Activated CD8-positive, alpha-beta memory T cell treated with anti-CD3 and anti-CD28 coated beads, Interleukin-2, amount 10 ng/mL, durations not matched to agents 7 days and 5 days (primary cell): ENCODE measurements around the gene DNM2. TPM values are rescaled to one million over a fixed set of nuclear protein-coding genes. Genes with fewer than 3 reads are reported as not detected.
"Not testable (repeated sequence)": the region's sequence is repeated elsewhere in the genome, so short reads cannot be mapped to it uniquely, and the experiment has no call there.

Experiments used
- ATAC-seq: fragments of 150-1000 bp; cut with Tn5 transposase; one replicate; pipeline ENCODE4 v1.10.0; 2021; ENCODE audit warnings: moderate library complexity
- CTCF ChIA-PET: fragments of 350-600 bp; sonication (Branson Sonifier 250); formaldehyde crosslinking; loops from one replicate; lab custom pipeline; 2021; ENCODE audit warnings: antibody characterized with exemption; lab: Charles Lee
- DNase-seq: peaks from one replicate; pipeline ENCODE4 v3.0.0-alpha.2; 2020
- H3K27ac Mint-ChIP-seq: one replicate; pipeline ENCODE4 v1.8.0; 2021; ENCODE audit warnings: mild to moderate bottlenecking, mixed read lengths
- H3K27me3 Mint-ChIP-seq: one replicate; pipeline ENCODE4 v1.8.0; 2021; ENCODE audit warnings: mixed read lengths
- H3K36me3 Mint-ChIP-seq: one replicate; pipeline ENCODE4 v1.8.0; 2021; ENCODE audit warnings: mild to moderate bottlenecking, mixed read lengths
- H3K4me1 Mint-ChIP-seq: one replicate; pipeline ENCODE4 v1.8.0; 2021; ENCODE audit warnings: mixed read lengths
- H3K4me3 Mint-ChIP-seq: one replicate; pipeline ENCODE4 v1.8.0; 2021; ENCODE audit warnings: mild to moderate bottlenecking, moderate library complexity, mixed read lengths
- H3K9me3 Mint-ChIP-seq: one replicate; pipeline ENCODE4 v1.8.0; 2022; ENCODE audit warnings: low read depth, mixed read lengths
- total RNA-seq, 2 experiments: library from RNA; stranded (reverse); gene quantifications; one replicate each; pipeline ENCODE4 v1.2.3, GENCODE V29; 2021

Gene DNM2
- total RNA-seq, 2 experiments from 2014 or later = 267 to 315 TPM

GRCh38 chr19:10736916-10737551, 19.2 kb downstream of the DNM2 start:
- H3K36me3 Mint-ChIP-seq = peaks cover 52% of the 10 kb centered on the region
- no peak for DNase-seq
- H3K9me3 Mint-ChIP-seq = peaks cover 2% of the 10 kb centered on the region
- H3K27ac Mint-ChIP-seq = peak overlapping the region; percentile 32
- CTCF ChIA-PET = interaction anchor here (1.2 kb wide), 1 partner anchor 20 kb away, joined by 8 read pairs; the partner anchor contains the start of gene DNM2
- no peaks in the 10 kb centered on the region for H3K27me3 Mint-ChIP-seq
- no peak for ATAC-seq
- H3K4me3 Mint-ChIP-seq = no peak overlapping the region
- H3K4me1 Mint-ChIP-seq = peaks cover 23% of the 10 kb centered on the region

- Mint-ChIP-seq H3K4me1 (peaks cover 26% of the 10 kb centered on the region), H3K4me3 (no peak overlapping the region), H3K9me3 (peaks cover 2% of the 10 kb centered on the region), H3K27ac (no peak overlapping the region), H3K27me3 (no peaks in the 10 kb centered on the region), H3K36me3 (peaks cover 55% of the 10 kb centered on the region)
- no peak for ATAC-seq
- CTCF ChIA-PET = no interaction called here
- DNase-seq = no peak
Observed at GRCh38 chr19:10737722-10738121, 19.8 kb downstream of the DNM2 start.

- Mint-ChIP-seq H3K27me3 (no peaks in the 10 kb centered on the region), H3K27ac (no peak overlapping the region), H3K4me3 (no peak overlapping the region), H3K9me3 (peaks cover 2% of the 10 kb centered on the region), H3K4me1 (peaks cover 37% of the 10 kb centered on the region), H3K36me3 (peaks cover 44% of the 10 kb centered on the region)
- DNase-seq (no peak), ATAC-seq (no peak)
- CTCF ChIA-PET = no interaction called here
Observed at GRCh38 chr19:10740798-10741197, 22.9 kb downstream of the DNM2 start.

DNA sequence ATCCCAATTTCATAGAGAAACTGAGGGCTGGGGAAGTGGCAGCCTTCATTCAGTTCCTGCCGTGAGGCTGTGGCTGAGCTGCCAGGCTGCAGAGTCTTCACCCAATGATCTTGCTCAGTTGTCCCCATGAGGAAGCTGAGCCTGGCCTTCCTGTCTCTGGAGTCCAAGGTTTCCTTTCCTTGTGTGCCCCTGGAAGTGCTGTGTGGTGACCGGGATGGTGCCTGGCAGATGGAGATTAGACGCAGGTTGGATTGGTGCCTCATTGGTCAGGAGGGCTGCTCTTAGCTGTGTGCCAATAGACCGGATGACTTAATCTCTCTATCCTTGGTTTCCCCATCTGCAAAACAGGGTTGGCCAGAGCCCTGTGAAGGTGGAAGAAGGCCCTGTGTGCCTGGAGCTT, 24.6 kb downstream of the DNM2 start:
- peaks cover 41% of the 10 kb centered on the region for H3K4me1 Mint-ChIP-seq

GRCh38 chr19:10744253-10744798, 26.4 kb downstream of the DNM2 start:
- H3K4me1 Mint-ChIP-seq = peaks cover 53% of the 10 kb centered on the region
- CTCF ChIA-PET = no interaction called here
- no peak for DNase-seq

More for the DNA sequence above, 24.6 kb downstream of the DNM2 start:
- Mint-ChIP-seq H3K9me3 (peaks cover 2% of the 10 kb centered on the region), H3K36me3 (peaks cover 30% of the 10 kb centered on the region), H3K27me3 (no peaks in the 10 kb centered on the region), H3K4me3 (no peak overlapping the region), H3K27ac (no peak overlapping the region)
- no peak for DNase-seq
- no peak for ATAC-seq
- CTCF ChIA-PET = interaction anchor here (0.8 to 1.6 kb wide), 3 partner anchors 9 to 119 kb away, joined by 3 to 5 read pairs (median 3); partner anchors contain the start of gene DNM2

GRCh38 chr19:10744801-10745293, 27.0 kb downstream of the DNM2 start:
- DNase-seq (no peak), ATAC-seq (no peak)
- no peak overlapping the region for H3K4me3 Mint-ChIP-seq
- peaks cover 18% of the 10 kb centered on the region for H3K36me3 Mint-ChIP-seq
- peaks cover 57% of the 10 kb centered on the region for H3K4me1 Mint-ChIP-seq
- CTCF ChIA-PET = no interaction called here
- H3K9me3 Mint-ChIP-seq = no peaks in the 10 kb centered on the region
- H3K27ac Mint-ChIP-seq = no peak overlapping the region
- no peaks in the 10 kb centered on the region for H3K27me3 Mint-ChIP-seq

More at GRCh38 chr19:10744253-10744798, 26.4 kb downstream of the DNM2 start:
- no peaks in the 10 kb centered on the region for H3K9me3 Mint-ChIP-seq
- no peak for ATAC-seq
- no peaks in the 10 kb centered on the region for H3K27me3 Mint-ChIP-seq
- H3K36me3 Mint-ChIP-seq = peaks cover 20% of the 10 kb centered on the region
- H3K4me3 Mint-ChIP-seq = no peak overlapping the region
- no peak overlapping the region for H3K27ac Mint-ChIP-seq

DNA sequence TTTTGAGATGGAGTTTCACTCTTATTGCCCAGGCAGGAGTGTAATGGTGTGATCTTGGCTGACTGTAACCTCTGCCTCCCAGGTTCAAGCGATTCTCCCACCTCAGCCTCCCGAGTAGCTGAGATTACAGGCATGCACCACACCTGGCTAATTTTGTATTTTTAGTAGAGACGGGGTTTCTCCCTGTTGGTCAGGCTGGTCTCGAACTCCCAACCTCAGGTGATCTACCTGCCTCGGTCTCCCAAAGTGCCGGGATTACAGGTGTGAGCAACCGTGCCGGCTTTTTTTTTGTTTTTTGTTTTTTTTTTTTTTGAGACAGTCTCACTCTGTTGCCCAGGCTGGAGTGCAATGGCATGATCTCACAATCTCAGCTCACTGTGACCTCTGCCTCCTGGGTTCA, 28.6 kb downstream of the DNM2 start:
- H3K36me3 Mint-ChIP-seq, ATAC-seq, H3K27me3 Mint-ChIP-seq, DNase-seq, H3K4me3 Mint-ChIP-seq, H3K27ac Mint-ChIP-seq, H3K9me3 Mint-ChIP-seq: not testable (repeated sequence)
- peaks cover 62% of the 10 kb centered on the region for H3K4me1 Mint-ChIP-seq
- CTCF ChIA-PET = interaction anchor here (0.7 kb wide), 1 partner anchor 126 kb away, joined by 4 read pairs; no protein-coding TSS in a partner anchor

DNA sequence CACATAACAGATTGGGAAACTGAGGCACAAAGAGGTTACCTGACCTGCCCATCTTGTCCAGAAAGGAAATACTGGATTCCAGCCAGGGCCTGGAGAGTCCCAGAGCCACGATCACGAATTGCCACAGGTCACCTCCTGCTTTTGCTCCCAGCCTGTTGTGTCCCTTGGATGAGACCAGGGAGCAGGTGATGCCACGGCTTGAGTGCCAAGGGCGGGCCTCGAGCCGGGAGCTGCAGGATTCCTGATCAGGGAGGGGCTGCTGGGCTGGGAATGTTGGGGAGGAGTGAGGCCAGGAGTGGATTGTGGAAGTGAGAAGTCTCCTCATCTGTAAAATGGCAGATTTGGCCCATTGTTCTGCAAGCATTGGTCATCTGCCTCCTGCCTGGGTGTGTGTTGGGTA, 29.4 kb downstream of the DNM2 start:
- Mint-ChIP-seq H3K27me3 (no peaks in the 10 kb centered on the region), H3K36me3 (peaks cover 3% of the 10 kb centered on the region), H3K9me3 (no peaks in the 10 kb centered on the region), H3K27ac (no peak overlapping the region), H3K4me1 (peaks cover 63% of the 10 kb centered on the region), H3K4me3 (no peak overlapping the region)
- ATAC-seq (no peak), DNase-seq (no peak)
- CTCF ChIA-PET = interaction anchor here (1.0 kb wide), 1 partner anchor 13 kb away, joined by 4 read pairs; no protein-coding TSS in a partner anchor

DNA sequence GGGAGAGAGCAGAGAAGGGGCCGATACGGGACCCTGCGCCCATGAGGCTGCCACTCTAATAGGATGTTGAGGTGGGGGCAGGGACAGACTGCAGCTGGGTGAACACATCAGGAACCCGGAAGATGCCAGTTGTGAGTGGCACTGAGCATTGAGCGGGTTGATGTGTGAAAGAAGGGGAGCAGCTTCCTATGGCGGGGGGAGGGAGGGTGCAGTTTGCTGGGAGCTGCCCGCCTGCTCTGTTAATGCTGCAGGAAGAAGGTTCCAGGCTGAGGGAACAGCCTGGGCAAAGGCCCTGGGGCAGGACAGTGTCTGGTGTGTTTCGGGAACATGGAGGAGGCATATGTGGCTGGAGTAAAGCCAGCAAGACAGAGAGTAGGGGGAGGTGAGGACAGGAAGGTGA, 29.8 kb downstream of the DNM2 start:
- DNase-seq = no peak
- no peak overlapping the region for H3K4me3 Mint-ChIP-seq

GRCh38 chr19:10748195-10748926, 30.5 kb downstream of the DNM2 start:
- no peak overlapping the region for H3K4me3 Mint-ChIP-seq
- CTCF ChIA-PET = interaction anchor here (1.0 kb wide), 1 partner anchor 11 kb away, joined by 4 read pairs; no protein-coding TSS in a partner anchor
- H3K9me3 Mint-ChIP-seq = no peaks in the 10 kb centered on the region
- peak overlapping the region; percentile 50 for H3K27ac Mint-ChIP-seq
- no peak for DNase-seq
- H3K4me1 Mint-ChIP-seq = peaks cover 59% of the 10 kb centered on the region
- H3K36me3 Mint-ChIP-seq = no peaks in the 10 kb centered on the region
- no peaks in the 10 kb centered on the region for H3K27me3 Mint-ChIP-seq
- peak; percentile 15 for ATAC-seq

More for the DNA sequence above, 29.8 kb downstream of the DNM2 start:
- ATAC-seq = no peak
- H3K27me3 Mint-ChIP-seq = no peaks in the 10 kb centered on the region
- H3K36me3 Mint-ChIP-seq = peaks cover under 1% of the 10 kb centered on the region
- H3K27ac Mint-ChIP-seq = peak overlapping the region; percentile 50
- CTCF ChIA-PET = interaction anchor here (1.0 kb wide), 1 partner anchor 12 kb away, joined by 4 read pairs; no protein-coding TSS in a partner anchor
- no peaks in the 10 kb centered on the region for H3K9me3 Mint-ChIP-seq
- H3K4me1 Mint-ChIP-seq = peaks cover 60% of the 10 kb centered on the region

- DNase-seq (no peak), ATAC-seq (peak; percentile 28)
- no peaks in the 10 kb centered on the region for H3K36me3 Mint-ChIP-seq
- H3K4me1 Mint-ChIP-seq = peaks cover 59% of the 10 kb centered on the region
- CTCF ChIA-PET = no interaction called here
- H3K27me3 Mint-ChIP-seq = no peaks in the 10 kb centered on the region
- H3K4me3 Mint-ChIP-seq = no peak overlapping the region
- no peaks in the 10 kb centered on the region for H3K9me3 Mint-ChIP-seq
- peak overlapping the region; percentile 66 for H3K27ac Mint-ChIP-seq
Observed at GRCh38 chr19:10748927-10749434, 31.1 kb downstream of the DNM2 start.

DNA sequence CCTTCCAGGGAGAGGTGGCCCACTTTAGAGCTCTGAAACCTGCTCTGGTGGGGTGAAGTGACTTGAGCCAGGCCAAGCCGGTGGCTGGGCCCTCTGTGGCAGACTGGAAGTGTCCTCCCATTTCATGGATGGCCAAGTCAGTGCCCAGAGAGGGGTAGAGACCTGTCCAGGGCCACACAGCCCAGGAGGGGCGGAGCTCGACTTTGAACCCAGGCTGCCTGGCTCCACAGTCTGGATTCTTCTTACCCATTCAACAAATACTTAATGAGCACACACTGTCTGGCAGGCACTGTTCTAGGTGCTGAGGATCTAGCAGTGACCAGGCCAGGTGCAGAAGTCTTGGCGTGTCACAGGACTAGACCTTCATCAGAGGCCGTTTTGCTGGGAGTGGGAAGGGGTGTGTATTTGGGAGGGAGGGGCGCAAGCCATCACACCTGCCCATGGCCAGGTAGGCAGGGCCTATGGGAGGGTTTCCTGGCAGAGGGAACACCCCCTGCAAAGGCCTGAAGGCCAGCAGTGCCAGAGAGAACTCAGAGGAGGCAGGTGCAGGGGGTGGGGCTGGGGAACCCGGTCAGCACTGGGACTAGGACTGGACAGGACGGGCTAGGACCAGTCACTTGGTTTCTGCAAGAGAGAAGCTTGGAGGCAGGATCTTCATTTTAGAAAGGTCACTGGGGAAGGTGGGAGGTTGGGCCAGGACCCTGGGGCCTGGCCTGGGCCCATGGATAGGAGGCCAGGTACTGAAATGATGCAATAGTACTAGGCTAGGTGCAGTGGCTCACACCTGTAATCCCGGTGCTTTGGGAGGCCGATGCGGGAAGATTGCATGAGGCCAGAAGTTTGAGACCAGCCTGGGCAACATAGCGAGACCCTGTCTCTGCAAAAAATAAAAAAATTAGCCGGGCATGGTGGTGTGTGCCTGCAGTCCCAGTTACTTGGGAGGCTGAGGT, 31.8 kb downstream of the DNM2 start:
- H3K9me3 Mint-ChIP-seq = no peaks in the 10 kb centered on the region
- DNase-seq = no peak
- no peak overlapping the region for H3K4me3 Mint-ChIP-seq
- H3K27ac Mint-ChIP-seq = peak overlapping the region; percentile 66
- no peak for ATAC-seq
- no peaks in the 10 kb centered on the region for H3K36me3 Mint-ChIP-seq
- H3K4me1 Mint-ChIP-seq = peaks cover 56% of the 10 kb centered on the region
- CTCF ChIA-PET = interaction anchor here (1.4 kb wide), 1 partner anchor 105 kb away, joined by 3 read pairs; no protein-coding TSS in a partner anchor
- no peaks in the 10 kb centered on the region for H3K27me3 Mint-ChIP-seq
